Measurements from ENCODE around the gene DOK7.
"Not testable (repeated sequence)": the region's sequence is repeated elsewhere in the genome, so short reads cannot be mapped to it uniquely, and the experiment has no call there.

DOK7 gene

DNA sequence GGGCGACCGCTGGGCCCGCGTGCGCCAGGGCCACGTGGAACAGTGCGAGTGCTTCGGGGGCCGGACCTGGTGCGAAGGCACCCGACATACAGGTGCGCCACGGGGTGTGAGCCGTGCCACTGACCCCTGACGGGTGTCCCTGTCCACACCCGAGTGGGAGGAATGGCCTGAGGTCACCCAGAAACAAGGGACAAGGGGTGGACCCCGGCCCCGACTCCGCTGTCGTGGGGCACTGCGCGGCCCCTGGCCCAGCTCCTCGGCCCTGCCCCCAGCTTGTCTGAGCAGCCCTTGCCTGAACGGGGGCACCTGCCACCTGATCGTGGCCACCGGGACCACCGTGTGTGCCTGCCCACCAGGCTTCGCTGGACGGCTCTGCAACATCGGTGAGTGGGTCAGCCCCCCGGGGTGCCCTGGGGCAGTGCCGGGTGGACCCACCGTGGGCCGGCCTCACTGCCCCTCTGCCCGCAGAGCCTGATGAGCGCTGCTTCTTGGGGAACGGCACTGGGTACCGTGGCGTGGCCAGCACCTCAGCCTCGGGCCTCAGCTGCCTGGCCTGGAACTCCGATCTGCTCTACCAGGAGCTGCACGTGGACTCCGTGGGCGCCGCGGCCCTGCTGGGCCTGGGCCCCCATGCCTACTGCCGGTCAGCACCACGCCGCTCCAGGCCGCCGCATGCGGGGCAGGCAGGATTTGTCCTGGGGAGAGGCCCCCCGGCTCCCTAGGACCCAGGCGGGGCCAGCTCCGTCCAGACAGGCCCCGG lies 18.6 kb upstream of the DOK7 start:
- DNase-seq = no peak

DNA sequence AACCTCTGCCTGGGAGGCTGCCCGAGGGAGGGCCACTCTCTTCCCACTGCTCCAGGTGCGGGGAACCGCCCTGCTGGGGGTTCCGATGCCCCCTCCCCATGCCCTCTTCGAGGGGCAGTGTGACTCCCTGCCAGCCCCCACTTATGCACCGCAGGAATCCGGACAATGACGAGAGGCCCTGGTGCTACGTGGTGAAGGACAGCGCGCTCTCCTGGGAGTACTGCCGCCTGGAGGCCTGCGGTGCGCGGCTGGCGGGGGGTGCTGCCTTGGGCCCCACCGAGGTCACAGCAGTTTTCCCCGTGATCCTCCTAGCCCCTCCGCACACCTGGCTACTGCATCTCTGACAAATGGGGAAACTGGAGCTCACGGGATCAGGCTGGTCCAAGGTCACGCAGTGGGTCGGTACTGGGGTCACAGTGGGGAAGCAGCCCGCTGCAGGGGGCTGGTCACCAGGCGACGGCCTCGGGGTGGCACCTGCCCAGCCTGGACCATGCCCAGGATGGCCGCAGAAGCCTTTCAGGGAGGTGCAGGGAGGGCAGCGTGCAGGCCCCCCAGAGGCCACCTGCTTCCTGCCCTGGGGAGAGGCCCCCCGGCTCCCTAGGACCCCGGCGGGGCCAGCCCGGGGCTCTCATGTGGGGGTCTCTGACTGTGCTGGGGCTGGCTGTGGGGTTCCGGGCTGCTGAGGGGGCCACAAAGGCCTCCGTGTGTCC lies 17.8 kb upstream of the DOK7 start:
- DNase-seq = no peak

DNA sequence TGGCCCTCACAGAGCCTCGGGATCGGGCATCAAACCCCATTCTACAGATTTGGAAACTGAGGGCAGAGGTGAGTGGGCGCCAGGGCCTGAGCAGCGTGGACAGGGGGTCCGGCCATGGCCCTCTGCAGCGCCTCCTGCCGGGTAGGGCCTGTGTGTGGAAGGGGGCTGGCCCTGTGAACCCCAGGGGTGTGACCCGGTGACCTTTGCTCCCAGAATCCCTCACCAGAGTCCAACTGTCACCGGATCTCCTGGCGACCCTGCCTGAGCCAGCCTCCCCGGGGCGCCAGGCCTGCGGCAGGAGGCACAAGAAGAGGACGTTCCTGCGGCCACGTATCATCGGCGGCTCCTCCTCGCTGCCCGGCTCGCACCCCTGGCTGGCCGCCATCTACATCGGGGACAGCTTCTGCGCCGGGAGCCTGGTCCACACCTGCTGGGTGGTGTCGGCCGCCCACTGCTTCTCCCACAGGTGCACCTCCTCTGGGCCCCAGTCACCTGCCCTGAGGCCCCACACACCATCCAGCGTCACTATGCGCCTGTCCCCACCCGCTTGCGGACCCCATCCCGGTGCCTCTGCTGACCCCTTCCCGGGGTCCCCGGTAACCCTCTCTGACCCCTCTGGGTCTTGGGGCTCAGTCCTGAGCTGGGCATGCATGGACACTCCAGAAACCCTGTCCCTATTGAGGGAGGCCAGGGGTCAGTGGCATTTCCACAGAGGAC lies 17.1 kb upstream of the DOK7 start:
- DNase-seq = no peak

DNA sequence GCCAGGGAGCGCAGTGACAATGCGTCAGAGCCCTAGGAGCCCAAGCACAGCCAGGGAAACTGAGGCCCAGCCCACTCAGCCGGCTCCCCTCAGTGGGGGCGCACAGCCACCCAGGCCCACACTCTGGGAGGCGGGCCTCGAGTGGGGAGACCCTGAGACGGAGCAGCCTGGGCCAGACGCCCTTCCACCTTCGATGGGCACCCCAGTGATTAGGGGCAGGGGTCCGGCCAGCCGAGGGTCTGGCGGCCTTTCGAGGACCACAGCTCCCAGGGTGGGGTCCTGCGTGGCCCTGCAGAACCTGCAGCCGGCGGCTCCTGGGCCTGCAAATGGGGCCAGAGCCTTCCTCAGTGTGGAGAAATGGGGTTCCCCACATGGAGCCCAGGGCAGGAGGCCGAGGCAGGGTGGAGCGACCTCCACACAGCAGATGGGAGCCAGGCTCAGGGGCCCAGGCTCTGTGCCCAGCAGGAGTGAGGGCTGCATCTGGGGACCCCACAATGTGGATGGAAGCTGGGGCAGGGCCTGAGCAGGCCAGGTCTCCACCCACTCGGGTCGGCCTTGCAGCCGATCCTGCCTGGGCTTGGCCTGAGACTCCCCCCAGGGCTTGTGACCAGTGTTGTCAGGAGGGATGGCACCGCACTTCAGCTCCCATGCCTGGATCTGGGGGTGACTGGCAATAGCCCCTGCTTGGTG lies 16.3 kb upstream of the DOK7 start:
- no peak for DNase-seq

DNA sequence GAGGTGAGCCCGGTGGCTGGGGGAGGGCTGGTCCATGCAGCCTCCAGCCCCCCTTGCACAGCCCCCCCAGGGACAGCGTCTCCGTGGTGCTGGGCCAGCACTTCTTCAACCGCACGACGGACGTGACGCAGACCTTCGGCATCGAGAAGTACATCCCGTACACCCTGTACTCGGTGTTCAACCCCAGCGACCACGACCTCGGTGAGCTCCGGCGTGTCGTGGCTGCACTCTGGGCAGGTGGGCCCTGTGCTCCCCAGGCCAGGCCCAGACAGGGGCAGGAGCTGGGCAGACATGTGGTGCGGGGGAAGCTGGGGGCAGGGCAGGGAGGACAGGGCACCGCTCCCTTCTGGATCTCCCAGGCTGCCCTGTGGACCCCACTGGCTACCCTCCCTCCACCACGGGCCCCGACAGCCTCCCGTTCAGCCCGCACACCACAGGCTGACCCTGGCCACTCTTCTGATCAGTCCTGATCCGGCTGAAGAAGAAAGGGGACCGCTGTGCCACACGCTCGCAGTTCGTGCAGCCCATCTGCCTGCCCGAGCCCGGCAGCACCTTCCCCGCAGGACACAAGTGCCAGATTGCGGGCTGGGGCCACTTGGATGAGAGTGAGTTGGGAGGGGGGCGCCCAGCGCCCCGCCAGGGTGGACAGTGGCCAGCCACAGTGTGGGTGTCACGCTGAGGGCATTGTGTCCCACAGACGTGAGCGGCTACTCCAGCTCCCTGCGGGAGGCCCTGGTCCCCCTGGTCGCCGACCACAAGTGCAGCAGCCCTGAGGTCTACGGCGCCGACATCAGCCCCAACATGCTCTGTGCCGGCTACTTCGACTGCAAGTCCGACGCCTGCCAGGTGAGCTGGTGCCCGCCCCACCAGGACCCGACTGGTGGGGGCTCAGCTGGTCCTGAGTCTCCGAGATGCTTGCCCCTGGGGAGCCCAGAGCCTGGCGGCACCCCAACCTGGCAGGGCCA lies 15.4 kb upstream of the DOK7 start:
- no peak for DNase-seq

DNA sequence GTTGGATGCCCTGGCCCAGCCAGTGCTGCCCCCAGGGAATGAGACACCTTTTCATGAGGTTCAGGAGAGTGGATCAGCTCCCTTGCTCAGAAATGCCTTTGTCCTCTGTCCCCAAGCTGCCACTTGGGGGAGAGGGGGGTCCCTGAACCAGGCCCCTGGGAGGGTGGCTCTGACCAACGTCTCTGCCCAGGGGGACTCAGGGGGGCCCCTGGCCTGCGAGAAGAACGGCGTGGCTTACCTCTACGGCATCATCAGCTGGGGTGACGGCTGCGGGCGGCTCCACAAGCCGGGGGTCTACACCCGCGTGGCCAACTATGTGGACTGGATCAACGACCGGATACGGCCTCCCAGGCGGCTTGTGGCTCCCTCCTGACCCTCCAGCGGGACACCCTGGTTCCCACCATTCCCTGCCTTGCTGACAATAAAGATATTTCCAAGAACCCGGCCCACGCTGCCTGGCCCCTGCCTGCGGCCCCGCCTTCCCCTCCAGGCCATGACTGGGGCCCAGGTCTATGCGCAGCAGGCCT lies 14.0 kb upstream of the DOK7 start:
- no peak for DNase-seq

DNA sequence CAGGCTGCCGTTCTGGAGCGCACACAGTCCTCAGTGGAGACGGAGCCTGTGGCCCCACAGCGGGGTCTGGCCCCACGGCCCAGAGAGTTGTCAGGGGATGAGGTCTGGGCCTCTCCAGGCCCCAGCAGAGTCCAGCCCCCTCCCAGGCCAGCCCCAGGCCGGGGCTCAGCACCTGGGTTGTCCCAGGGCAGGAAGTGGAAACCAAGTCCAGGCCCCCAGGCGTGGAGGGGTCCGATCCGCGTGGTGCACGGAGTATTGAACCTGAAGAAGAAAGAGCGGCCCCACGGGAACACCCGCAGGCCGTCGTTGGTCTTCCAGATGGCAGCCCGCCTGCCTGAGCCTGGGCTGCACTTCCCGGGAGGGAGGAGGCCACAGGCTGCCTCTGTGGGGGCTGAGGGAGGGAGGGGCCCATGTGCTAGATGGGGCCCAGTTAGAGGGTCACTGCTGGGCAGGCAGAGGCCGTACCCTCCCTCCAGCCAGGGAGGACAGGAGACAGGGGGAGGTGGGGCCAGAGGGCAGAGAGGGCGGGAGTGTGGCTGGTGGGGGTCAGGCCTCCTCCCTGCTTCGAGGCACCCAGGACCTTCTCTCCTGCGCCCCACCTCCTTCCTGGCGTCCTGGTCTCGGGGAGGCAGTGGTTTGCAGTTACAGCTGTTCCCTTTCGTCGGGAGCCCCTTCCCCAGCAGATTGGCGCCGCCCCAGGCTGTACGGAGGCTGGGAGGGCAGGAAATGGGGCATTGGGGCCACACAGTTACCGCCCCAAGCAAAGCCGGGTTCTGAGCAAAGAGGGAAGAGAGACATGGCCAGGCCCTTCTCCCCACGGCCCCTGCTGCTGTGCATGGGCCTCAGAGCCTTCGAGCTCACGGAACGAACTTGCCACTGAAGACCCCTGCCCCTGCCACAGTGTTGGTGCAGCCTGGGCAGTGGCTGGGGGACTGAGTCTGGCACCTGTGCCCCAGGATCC lies 13.3 kb upstream of the DOK7 start:
- no peak for DNase-seq

DNA sequence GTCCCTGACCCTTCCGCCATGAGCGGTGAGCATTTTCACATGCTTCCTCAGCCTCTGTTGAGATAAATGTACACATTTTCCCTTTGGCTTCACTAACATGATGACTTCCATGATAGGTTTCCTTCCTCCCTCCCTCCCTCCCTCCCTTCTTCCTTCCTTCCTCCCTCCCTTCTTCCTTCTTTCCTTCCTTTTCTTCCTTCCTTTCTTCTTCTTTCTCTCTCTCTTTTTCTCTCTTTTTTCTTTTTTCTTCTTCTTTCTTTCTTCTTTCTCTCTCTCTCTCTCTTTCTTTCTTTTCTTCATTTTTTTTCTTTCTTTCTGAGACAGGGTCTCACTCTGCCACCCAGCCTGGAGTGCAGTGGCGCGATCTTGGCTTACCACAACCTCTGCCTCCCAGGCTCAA lies 12.5 kb upstream of the DOK7 start:
- no peak for DNase-seq

DNA sequence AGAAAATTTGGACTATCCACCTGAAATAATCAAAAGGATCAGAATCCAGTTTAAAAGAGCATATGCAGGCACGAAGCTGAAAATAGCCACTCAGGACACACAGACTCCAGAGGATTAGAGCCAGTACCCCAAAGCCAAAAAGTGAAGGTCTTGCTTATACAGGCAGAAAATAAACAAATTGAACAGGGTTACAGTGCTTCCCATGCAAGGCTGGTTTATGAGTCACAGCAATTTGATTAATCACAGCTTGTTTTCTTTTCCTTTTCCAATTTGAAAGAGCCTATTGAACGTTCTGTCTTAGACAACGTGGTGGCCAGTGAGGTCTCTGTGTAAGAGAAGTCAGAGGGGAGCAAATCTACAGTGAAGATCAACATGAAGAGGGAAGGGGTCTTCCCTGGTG lies 11.2 kb upstream of the DOK7 start:
- no peak for DNase-seq

DNA sequence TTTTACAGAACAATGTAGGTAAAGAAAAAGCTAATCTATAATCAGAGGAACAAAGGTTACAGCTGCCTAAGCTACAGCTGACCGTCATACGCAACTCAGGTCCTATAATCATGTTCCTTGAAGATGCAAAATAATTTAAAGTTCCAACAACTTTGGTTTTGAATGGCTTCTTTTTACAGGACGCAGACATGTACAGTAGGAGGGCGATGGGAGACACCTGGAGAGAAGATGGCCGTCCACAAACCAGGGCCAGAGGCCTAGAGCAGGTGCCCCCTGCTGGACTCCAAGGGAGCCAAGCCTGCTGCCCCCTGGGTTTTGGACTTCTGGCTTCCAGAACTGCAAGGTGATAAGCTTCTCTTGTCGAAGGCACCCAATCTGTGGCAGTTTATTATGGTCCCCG lies 10.7 kb upstream of the DOK7 start:
- no peak for DNase-seq

DNA sequence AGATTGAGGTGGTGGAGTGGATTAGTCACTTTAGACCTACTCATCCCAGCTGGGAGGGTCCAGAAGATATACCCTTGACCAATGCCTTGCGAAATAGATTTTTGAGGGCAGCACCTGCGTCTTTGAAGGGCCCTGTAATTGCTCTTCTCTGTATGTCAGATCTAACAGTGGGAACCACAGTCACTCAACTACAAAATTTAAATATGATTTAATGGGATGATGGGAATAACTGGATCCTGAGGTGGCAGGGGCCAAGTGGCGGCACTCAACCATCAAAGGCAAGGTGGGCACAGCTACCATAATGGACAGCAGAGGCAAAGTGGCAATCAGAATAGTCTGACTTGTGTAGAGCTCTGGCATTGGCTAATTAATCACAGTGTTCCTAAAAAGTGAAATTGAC lies 7.5 kb upstream of the DOK7 start:
- not testable (repeated sequence) for DNase-seq

DNA sequence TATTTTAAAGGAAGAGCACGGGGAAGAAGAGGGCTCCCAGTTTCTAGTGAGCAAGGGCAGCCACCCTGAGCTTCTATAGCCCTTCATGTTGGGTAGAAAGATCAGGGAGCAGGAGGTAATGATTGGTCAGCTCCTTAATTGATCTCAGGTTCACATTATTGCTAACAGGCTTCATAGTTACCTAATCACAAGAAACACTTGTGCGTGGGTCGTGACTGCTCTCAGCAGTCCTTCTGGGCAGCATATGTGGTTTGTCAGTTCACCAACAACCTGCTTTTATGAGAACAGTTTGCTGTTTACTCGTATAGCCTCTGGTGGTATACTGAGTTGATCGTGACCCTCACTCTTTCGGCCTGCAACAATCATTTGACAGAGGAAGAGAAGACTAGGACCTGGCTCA lies 4.7 kb upstream of the DOK7 start:
- no peak for DNase-seq

DNA sequence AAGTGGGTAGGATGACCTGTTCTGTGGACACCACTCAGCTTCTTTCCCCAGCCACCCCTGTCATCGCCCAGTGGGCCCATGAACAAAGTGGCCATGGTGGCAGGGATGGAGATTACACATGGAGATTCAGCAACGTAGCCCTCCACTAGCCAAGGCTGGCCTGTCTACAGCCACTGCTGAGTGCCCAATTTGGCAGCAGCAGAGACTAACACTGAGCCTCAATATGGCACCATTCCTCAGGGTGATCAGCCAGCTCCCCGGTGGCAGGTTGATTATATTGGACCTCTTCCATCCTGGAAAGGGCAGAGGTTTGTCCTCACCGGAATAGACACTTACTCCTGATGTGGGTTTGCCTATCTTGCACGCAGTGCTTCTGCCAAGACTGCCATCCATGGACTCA lies 4.0 kb upstream of the DOK7 start:
- DNase-seq = not testable (repeated sequence)

DNA sequence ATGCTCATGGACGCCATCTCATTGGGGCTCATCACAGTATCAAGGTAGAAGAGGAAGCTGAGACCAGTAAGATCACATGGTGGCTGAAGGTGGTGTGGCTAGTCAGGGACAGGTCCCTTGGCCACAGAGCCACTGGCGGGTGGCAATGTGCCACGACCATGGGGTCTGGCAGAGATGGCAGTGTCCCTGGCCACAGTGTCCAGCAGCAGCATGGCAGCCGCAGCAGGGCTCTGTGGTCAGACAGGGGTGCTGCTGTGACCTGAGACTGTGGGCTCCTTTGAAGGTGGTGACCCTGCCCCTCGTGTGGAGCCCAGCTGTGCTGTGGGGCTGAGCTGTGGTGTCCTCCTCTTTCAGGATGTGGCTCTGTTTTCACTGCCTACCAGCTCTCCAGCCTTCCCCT lies 2.2 kb upstream of the DOK7 start:
- no peak for DNase-seq

DNA sequence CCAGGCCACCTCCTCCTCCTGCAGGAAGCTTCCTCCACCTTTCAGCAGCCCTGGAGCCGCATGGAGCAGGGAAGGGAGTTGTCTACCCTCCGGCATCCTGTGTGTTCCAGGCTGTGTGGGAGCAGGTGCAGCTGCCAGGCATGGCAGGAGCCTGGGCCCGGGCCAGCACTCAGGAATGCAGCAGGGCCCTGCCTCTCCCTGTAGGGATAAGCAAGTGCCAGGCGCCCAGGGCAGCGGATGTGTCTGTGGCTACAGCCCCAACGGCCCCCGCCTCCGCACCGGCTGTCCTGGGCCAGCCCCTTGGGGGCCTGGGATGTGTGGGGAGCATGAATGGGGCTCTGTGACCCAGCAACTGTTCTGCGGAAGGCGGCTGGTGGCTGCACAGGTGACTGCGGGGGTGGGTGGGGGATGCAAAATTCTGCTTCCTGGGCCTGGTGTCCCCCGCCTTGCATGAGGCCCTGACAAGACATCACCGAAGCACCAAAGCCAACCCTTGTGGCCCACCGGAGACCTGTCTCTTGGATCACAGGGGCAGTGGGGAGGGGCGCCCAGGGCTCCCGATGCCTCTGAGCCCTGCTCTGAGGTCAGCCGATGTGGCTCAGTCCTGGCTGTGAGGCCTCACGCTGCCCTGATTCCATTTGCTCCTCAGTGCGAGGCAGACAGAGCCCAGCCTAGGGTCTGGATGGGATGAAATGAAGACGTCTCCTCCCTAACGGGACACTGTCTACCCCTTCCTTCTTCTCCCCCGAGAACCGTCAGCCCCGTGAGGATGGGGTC lies 1.4 kb upstream of the DOK7 start:
- no peak for DNase-seq

DNA sequence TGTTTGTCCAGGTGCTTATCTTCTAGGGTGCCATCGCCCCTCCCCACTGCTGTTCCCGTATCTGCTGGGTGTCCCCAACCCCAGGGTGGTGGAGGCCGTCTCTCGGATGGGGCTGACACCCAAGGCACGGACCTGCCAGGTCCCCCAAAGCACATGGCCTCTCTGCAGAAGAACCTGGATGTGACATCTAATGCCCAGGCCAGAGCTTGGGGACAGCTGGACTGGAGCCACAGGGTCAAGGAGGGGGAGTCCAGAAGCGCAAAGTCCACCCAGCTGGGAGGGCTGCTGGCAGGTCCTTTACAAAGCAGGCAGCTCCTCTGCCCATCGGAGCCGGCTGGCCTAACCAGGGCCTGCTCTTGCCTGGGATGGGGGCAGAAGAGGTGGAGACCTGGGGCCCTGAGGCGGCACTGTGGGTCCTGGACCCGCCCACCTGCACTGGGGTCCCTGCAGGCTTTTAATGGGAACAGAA lies 751 bp upstream of the DOK7 start:
- no peak for DNase-seq

DNA sequence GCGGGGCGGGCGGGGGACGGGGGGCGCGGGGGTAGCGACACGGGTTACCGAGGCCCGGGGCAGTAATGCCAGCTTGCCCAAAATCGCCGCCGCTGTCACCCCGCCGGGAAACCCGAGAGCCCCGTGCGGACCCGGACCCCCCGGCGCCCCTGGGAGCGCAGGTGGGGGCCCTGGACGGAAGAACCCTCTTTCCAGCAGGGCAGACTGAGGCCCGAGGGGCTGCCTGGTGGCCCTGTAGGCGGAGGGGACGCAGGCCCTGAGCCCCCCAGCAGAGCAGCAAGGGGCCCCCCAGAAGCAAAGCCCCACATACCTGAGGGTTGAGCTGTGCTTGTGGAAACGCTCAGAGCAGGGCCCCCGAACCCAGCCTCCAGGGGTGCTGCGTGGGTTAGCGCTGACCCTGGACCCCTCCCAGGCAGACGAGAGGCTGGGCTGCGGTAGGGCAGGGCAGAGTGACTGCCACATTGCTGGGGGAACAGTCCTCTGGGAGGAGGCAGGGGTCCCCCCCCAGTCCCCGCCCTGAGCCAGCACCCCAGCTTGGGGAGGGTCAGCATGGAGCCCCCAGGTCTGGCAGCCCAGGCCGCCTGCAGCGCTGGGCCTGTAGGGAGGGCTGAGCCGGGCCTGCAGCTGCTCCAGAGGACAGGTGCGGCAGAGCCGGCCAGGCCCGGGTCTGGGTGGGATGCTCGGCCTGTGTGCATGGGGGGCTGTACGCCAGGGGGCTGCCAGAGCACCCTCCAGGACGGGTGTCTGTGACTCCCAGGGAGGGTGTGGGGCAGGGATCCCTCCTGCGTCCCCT lies 646 bp downstream of the DOK7 start:
- no peak for DNase-seq

DNA sequence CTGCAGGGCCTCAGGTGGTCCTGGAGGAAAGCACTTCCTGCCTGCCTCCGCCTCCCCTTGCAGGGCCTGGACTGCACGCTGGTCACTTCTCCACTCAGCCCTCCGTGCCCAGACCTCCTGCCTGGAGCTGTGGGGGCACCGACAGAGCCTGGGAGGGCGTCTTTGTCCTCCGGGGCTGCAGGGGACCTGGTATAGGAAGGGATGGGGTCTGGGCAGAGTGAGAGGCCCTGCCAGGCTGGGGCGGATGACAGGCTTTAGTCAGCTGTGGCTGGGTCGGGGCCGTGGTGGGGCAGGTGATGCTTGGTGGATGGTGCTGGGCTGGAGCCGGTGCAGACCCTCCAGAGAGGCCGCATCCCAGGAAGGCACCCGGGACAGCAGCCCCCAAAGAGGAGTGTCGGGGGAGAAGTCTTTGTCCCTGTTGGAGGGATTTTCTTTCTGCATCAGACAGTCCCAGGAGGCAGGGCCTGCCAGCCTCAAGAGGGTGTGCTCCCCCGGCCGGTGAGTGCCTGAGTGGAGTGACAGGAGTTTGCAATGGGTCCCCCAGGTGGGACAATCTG lies 1.3 kb downstream of the DOK7 start:
- DNase-seq = no peak

Data from activated CD4-positive, alpha-beta T cell treated with anti-CD3 and anti-CD28 coated beads for 4 hours (primary cell).